ENCODE data around the gene LCP2. TPM values are rescaled to one million over a fixed set of nuclear protein-coding genes. Genes with fewer than 3 reads are reported as not detected.

Gene LCP2
- total and polyA plus RNA-seq, 2 donors (not counting 1 experiment from before 2014, with no cell fraction given), result 11.7 to 13.9 TPM

GRCh38 chr5:170263906-170264305 lies 33.7 kb downstream of the LCP2 start:
- CTCF ChIA-PET, result interaction anchor here (1.1 to 6.9 kb wide), 2 partner anchors 85 to 159 kb away, joined by 4 to 86 read pairs; no protein-coding TSS in a partner anchor
- H4K20me1 ChIP-seq (ENCODE audit: control insufficient read depth, insufficient read depth, low read length, poor library complexity, severe bottlenecking), result no peaks in the 10 kb centered on the region
- Mint-ChIP-seq H3K27ac (no peak overlapping the region), H3K27me3 (peaks cover 13% of the 10 kb centered on the region), H3K9me3 (ENCODE audit: insufficient read depth) (no peaks in the 10 kb centered on the region), H3K4me3 (no peak overlapping the region), H3K4me1 (peaks cover 12% of the 10 kb centered on the region)
- peaks cover 0 to 12% of the 10 kb centered on the region in 2 experiments for H3K36me3 ChIP-seq (replicated peaks in 1 of 2; ENCODE audit: control extremely low read depth in 1 of 2, control insufficient read depth in 1 of 2, extremely low read depth in 1 of 2, insufficient read depth in 2 of 2, low read length in 1 of 2)
- no peak overlapping the region for H3K9ac ChIP-seq (ENCODE audit: low read length)
- no peak overlapping the region for H3K27ac ChIP-seq (ENCODE audit: low read length in 2 of 2)
- peaks cover 10 to 13% of the 10 kb centered on the region in 2 donors for H3K4me1 ChIP-seq (ENCODE audit: control insufficient read depth in 2 of 2, insufficient read depth in 2 of 2, low read length in 2 of 2)
- POLR2A ChIA-PET, result no interaction called here
- no peaks in the 10 kb centered on the region for H3K79me2 ChIP-seq (ENCODE audit: control insufficient read depth, insufficient read depth, low read length)
- intact Hi-C loops (cut with micrococcal nuclease), result no loop called here
- 100% methylated on average over 2 of the region's 4 CpGs for WGBS (ENCODE audit: insufficient coverage)
- H3K4me3 ChIP-seq (ENCODE audit: control extremely low read depth in 1 of 5, extremely low read depth in 1 of 5, insufficient read depth in 1 of 5, low read depth in 2 of 5, low read length in 4 of 5), result no peak overlapping the region
- H3K9me3 ChIP-seq (ENCODE audit: control extremely low read depth in 1 of 3, control insufficient read depth in 2 of 3, insufficient read depth in 1 of 3, low read length in 2 of 3), result no peaks in the 10 kb centered on the region
- ATAC-seq (ENCODE audit: low read depth) (no peak), DNase-seq (no peak)
- TF ChIP-seq EZH2 (IDR thresholded peaks at IDR 0.05; ENCODE audit: borderline replicate concordance, insufficient read depth, low read depth, low read length, poor library complexity, severe bottlenecking), result no peak
- TF ChIP-seq, protein P1, sequence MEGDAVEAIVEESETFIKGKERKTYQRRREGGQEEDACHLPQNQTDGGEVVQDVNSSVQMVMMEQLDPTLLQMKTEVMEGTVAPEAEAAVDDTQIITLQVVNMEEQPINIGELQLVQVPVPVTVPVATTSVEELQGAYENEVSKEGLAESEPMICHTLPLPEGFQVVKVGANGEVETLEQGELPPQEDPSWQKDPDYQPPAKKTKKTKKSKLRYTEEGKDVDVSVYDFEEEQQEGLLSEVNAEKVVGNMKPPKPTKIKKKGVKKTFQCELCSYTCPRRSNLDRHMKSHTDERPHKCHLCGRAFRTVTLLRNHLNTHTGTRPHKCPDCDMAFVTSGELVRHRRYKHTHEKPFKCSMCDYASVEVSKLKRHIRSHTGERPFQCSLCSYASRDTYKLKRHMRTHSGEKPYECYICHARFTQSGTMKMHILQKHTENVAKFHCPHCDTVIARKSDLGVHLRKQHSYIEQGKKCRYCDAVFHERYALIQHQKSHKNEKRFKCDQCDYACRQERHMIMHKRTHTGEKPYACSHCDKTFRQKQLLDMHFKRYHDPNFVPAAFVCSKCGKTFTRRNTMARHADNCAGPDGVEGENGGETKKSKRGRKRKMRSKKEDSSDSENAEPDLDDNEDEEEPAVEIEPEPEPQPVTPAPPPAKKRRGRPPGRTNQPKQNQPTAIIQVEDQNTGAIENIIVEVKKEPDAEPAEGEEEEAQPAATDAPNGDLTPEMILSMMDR (IDR thresholded peaks at IDR 0.05), result no peak
- H2AFZ ChIP-seq (ENCODE audit: insufficient read depth, low read depth, low read length, poor library complexity, severe bottlenecking), result no peak overlapping the region
- no peak overlapping the region for H3K4me2 ChIP-seq (replicated peaks; ENCODE audit: low read depth, low read length, poor library complexity, severe bottlenecking)
- peaks cover 0 to 5% (median 0%) of the 10 kb centered on the region in 4 experiments for H3K27me3 ChIP-seq (replicated peaks in 1 of 4; ENCODE audit: control extremely low read depth in 1 of 4, control insufficient read depth in 3 of 4, insufficient read depth in 4 of 4, low read length in 3 of 4)

- no peak overlapping the region for H3K4me2 ChIP-seq (replicated peaks; ENCODE audit: low read depth, low read length, poor library complexity, severe bottlenecking)
- Mint-ChIP-seq H3K9me3 (ENCODE audit: insufficient read depth) (no peaks in the 10 kb centered on the region), H3K4me1 (no peaks in the 10 kb centered on the region), H3K4me3 (no peak overlapping the region), H3K27me3 (peaks cover 9% of the 10 kb centered on the region), H3K27ac (no peak overlapping the region)
- DNase-seq, result no peak
- H3K4me3 ChIP-seq (ENCODE audit: control extremely low read depth in 1 of 5, extremely low read depth in 1 of 5, insufficient read depth in 1 of 5, low read depth in 2 of 5, low read length in 4 of 5), result no peak overlapping the region
- no peaks in the 10 kb centered on the region for H3K4me1 ChIP-seq (ENCODE audit: control insufficient read depth in 2 of 2, insufficient read depth in 2 of 2, low read length in 2 of 2)
- no peak overlapping the region for H3K9ac ChIP-seq (ENCODE audit: low read length)
- ChIA-PET POLR2A (no interaction called here), CTCF (interaction anchor here (1.0 to 3.4 kb wide), 4 partner anchors 11 to 83 kb away, joined by 3 to 22 read pairs (median 6); no protein-coding TSS in a partner anchor)
- H3K27ac ChIP-seq (ENCODE audit: low read length in 2 of 2), result no peak overlapping the region
- intact Hi-C loops (cut with micrococcal nuclease), result no loop called here
- ATAC-seq (ENCODE audit: low read depth), result no peak
- no peaks in the 10 kb centered on the region for H3K79me2 ChIP-seq (ENCODE audit: control insufficient read depth, insufficient read depth, low read length)
- peaks cover 0 to 18% of the 10 kb centered on the region in 2 experiments for H3K36me3 ChIP-seq (replicated peaks in 1 of 2; ENCODE audit: control extremely low read depth in 1 of 2, control insufficient read depth in 1 of 2, extremely low read depth in 1 of 2, insufficient read depth in 2 of 2, low read length in 1 of 2)
- no peaks in the 10 kb centered on the region for H4K20me1 ChIP-seq (ENCODE audit: control insufficient read depth, insufficient read depth, low read length, poor library complexity, severe bottlenecking)
- TF ChIP-seq, protein P1 (IDR thresholded peaks at IDR 0.05), result no peak
- no peak for TF ChIP-seq EZH2 (IDR thresholded peaks at IDR 0.05; ENCODE audit: borderline replicate concordance, insufficient read depth, low read depth, low read length, poor library complexity, severe bottlenecking)
- WGBS (ENCODE audit: insufficient coverage), result 97% methylated on average over 10 of the region's 15 CpGs
- no peak overlapping the region for H2AFZ ChIP-seq (ENCODE audit: insufficient read depth, low read depth, low read length, poor library complexity, severe bottlenecking)
- H3K27me3 ChIP-seq (replicated peaks in 1 of 4; ENCODE audit: control extremely low read depth in 1 of 4, control insufficient read depth in 3 of 4, insufficient read depth in 4 of 4, low read length in 3 of 4), result peaks cover 0 to 4% (median 0%) of the 10 kb centered on the region in 4 experiments
- H3K9me3 ChIP-seq (ENCODE audit: control extremely low read depth in 1 of 3, control insufficient read depth in 2 of 3, insufficient read depth in 1 of 3, low read length in 2 of 3), result no peaks in the 10 kb centered on the region
Observed at GRCh38 chr5:170262061-170263045, 35.2 kb downstream of the LCP2 start.

All from B cell (primary cell).